HL-60 (cell line): ENCODE results near the gene LRP5.

Experiments
- GABPA ChIP-seq: IDR thresholded peaks from 2 replicates; pipeline ENCODE4 v1.6.1; 2012; ENCODE audit warnings: low read depth
- TF ChIP-seq, protein P1 (sequence below): IDR thresholded peaks from one replicate; pipeline ENCODE4 v1.5.1; 2011; ENCODE audit warnings: low read length, control low read depth, inconsistent platforms; ENCODE audit not compliant: insufficient read depth
- TF ChIP-seq, protein P2 (sequence below): IDR thresholded peaks from 2 replicates; pipeline ENCODE4 v1.6.1; 2012; ENCODE audit warnings: low read depth; ENCODE audit not compliant: insufficient replicate concordance

DNA sequence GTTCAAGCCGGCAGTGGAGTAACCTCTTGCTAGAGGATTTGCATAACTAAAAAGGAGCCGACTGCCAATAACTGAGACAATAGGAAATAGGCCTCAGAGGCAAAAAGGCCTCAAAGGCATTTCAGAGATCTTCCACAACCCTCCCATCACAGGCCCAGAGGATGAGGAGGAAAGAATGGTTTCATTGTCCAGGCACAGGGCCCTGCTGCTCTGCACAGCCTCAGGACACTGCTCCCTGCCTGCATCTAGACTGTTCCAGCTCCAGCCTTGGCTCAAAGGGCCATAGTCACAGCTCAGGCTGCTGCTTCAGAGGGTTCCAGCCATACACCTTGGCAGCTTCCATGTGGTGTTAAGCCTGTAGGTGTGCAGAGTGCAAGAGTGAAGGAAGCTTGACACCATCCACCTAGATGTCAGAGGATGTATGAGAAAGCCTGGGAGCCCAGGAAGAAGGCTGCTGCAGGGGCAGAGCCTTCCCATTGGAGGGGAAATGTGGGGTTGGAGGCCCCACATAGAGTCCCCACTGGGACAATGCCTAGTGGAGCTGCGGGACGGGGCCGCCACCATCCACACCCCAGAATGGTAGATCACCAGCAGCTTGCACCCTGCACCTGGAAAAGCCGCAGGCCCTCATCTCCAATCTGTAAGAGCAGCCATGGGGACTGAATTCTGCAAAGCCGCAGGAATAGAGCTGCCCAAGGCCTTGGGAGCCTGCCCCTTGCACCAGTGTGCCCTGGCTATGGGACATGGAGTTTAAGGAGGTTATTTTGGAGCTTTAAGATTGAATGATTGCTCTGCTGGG lies 8.2 kb upstream of the LRP5 start:
- TF ChIP-seq, protein P1, sequence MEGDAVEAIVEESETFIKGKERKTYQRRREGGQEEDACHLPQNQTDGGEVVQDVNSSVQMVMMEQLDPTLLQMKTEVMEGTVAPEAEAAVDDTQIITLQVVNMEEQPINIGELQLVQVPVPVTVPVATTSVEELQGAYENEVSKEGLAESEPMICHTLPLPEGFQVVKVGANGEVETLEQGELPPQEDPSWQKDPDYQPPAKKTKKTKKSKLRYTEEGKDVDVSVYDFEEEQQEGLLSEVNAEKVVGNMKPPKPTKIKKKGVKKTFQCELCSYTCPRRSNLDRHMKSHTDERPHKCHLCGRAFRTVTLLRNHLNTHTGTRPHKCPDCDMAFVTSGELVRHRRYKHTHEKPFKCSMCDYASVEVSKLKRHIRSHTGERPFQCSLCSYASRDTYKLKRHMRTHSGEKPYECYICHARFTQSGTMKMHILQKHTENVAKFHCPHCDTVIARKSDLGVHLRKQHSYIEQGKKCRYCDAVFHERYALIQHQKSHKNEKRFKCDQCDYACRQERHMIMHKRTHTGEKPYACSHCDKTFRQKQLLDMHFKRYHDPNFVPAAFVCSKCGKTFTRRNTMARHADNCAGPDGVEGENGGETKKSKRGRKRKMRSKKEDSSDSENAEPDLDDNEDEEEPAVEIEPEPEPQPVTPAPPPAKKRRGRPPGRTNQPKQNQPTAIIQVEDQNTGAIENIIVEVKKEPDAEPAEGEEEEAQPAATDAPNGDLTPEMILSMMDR = no peak
- TF ChIP-seq, protein P2, sequence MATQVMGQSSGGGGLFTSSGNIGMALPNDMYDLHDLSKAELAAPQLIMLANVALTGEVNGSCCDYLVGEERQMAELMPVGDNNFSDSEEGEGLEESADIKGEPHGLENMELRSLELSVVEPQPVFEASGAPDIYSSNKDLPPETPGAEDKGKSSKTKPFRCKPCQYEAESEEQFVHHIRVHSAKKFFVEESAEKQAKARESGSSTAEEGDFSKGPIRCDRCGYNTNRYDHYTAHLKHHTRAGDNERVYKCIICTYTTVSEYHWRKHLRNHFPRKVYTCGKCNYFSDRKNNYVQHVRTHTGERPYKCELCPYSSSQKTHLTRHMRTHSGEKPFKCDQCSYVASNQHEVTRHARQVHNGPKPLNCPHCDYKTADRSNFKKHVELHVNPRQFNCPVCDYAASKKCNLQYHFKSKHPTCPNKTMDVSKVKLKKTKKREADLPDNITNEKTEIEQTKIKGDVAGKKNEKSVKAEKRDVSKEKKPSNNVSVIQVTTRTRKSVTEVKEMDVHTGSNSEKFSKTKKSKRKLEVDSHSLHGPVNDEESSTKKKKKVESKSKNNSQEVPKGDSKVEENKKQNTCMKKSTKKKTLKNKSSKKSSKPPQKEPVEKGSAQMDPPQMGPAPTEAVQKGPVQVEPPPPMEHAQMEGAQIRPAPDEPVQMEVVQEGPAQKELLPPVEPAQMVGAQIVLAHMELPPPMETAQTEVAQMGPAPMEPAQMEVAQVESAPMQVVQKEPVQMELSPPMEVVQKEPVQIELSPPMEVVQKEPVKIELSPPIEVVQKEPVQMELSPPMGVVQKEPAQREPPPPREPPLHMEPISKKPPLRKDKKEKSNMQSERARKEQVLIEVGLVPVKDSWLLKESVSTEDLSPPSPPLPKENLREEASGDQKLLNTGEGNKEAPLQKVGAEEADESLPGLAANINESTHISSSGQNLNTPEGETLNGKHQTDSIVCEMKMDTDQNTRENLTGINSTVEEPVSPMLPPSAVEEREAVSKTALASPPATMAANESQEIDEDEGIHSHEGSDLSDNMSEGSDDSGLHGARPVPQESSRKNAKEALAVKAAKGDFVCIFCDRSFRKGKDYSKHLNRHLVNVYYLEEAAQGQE = no peak
- TF ChIP-seq GABPA = no peak
